SU-DHL-6 (cell line): ENCODE measurements around the gene ITGAE.

Experiments
- CTCF ChIP-seq: fragments of 200-600 bp; sonication (generic); IDR thresholded peaks from one replicate; pipeline ENCODE4 v1.5.1; 2017; ENCODE audit warnings: antibody characterized with exemption, mild to moderate bottlenecking, low read length, moderate library complexity; ENCODE audit not compliant: insufficient read depth, poor library complexity, severe bottlenecking
- EZH2phosphoT487 ChIP-seq: fragments of 200-600 bp; sonication (generic), shearing (Covaris generic); conservative IDR thresholded peaks from 2 replicates; pipeline ENCODE4 v1.6.1; 2018; ENCODE audit warnings: mild to moderate bottlenecking, antibody characterized with exemption, low read length, moderate library complexity, mixed read lengths

GRCh38 chr17:3667366-3668278, 133.4 kb downstream of the ITGAE start:
- TF ChIP-seq CTCF (no peak), EZH2phosphoT487 (no peak)
